HG02759 (cell line): ENCODE measurements around the gene ADARB2.

Experiments
- ATAC-seq: cut with Tn5 transposase; IDR thresholded peaks from one replicate; pipeline ENCODE4 v1.9.1; 2021; ENCODE audit warnings: mild to moderate bottlenecking, moderate library complexity; ENCODE audit not compliant: unreplicated experiment

The ADARB2 gene

GRCh38 chr10:1308962-1309616 is 428.2 kb downstream of the ADARB2 start:
- no peak for ATAC-seq

GRCh38 chr10:1308173-1308961 is 429.0 kb downstream of the ADARB2 start:
- ATAC-seq = no peak

GRCh38 chr10:1301143-1301542 is 436.2 kb downstream of the ADARB2 start:
- no peak for ATAC-seq

- ATAC-seq = no peak
Observed at GRCh38 chr10:1300218-1300617, 437.1 kb downstream of the ADARB2 start.

GRCh38 chr10:1299041-1299726 is 438.1 kb downstream of the ADARB2 start:
- ATAC-seq = no peak

GRCh38 chr10:1297566-1298301 is 439.6 kb downstream of the ADARB2 start:
- ATAC-seq = no peak

- no peak for ATAC-seq
Observed at GRCh38 chr10:1295756-1296480, 441.4 kb downstream of the ADARB2 start.

- no peak for ATAC-seq
Observed at GRCh38 chr10:1294748-1295147, 442.6 kb downstream of the ADARB2 start.

GRCh38 chr10:1293636-1294435 is 443.5 kb downstream of the ADARB2 start:
- no peak for ATAC-seq

- ATAC-seq = no peak
Observed at GRCh38 chr10:1293157-1293556, 444.2 kb downstream of the ADARB2 start.

- no peak for ATAC-seq
Observed at GRCh38 chr10:1292611-1293031, 444.7 kb downstream of the ADARB2 start.

GRCh38 chr10:1291178-1292090 is 445.9 kb downstream of the ADARB2 start:
- no peak for ATAC-seq

- no peak for ATAC-seq
Observed at GRCh38 chr10:1290071-1290471, 447.3 kb downstream of the ADARB2 start.

- no peak for ATAC-seq
Observed at GRCh38 chr10:1289591-1289990, 447.7 kb downstream of the ADARB2 start.

GRCh38 chr10:1287971-1288401 is 449.3 kb downstream of the ADARB2 start:
- no peak for ATAC-seq

GRCh38 chr10:1287487-1287886 is 449.8 kb downstream of the ADARB2 start:
- ATAC-seq = no peak

- ATAC-seq = no peak
Observed at GRCh38 chr10:1284076-1284475, 453.2 kb downstream of the ADARB2 start.

GRCh38 chr10:1281405-1281782 is 455.9 kb downstream of the ADARB2 start:
- no peak for ATAC-seq
